Calu3 (cell line): ENCODE results near the gene PROSER3. TPM values are rescaled to one million over a fixed set of nuclear protein-coding genes. Genes with fewer than 3 reads are reported as not detected.

ENCODE experiments used
- BruUV-seq: library from RNA; stranded (reverse); fragments of 400-500 nt; replicated peaks from 2 replicates; lab custom pipeline; 2021; lab: Mats Ljungman, UMichigan
- CTCF ChIA-PET: fragments of 300-600 bp; sonication (Branson Sonifier 250); formaldehyde crosslinking; loops from one replicate; lab custom pipeline; 2022; ENCODE audit warnings: antibody characterized with exemption; lab: Charles Lee
- DNase-seq: peaks from one replicate; pipeline ENCODE4 v3.0.0; 2022
- H3K27ac Mint-ChIP-seq: one replicate; pipeline ENCODE4 v1.8.0; 2022; ENCODE audit warnings: mixed read lengths; ENCODE audit not compliant: unreplicated experiment
- H3K27me3 Mint-ChIP-seq: one replicate; pipeline ENCODE4 v1.8.0; 2022; ENCODE audit warnings: mixed read lengths; ENCODE audit not compliant: unreplicated experiment
- H3K36me3 Mint-ChIP-seq: one replicate; pipeline ENCODE4 v1.8.0; 2022; ENCODE audit warnings: mild to moderate bottlenecking, moderate library complexity, mixed read lengths; ENCODE audit not compliant: insufficient read depth, unreplicated experiment
- H3K4me1 Mint-ChIP-seq: one replicate; pipeline ENCODE4 v1.8.0; 2022; ENCODE audit warnings: mild to moderate bottlenecking, low read depth, mixed read lengths; ENCODE audit not compliant: unreplicated experiment
- H3K4me3 Mint-ChIP-seq: one replicate; pipeline ENCODE4 v1.8.0; 2022; ENCODE audit warnings: mild to moderate bottlenecking, low read depth, moderate library complexity, mixed read lengths; ENCODE audit not compliant: unreplicated experiment
- H3K9me3 Mint-ChIP-seq: one replicate; pipeline ENCODE4 v1.8.0; 2022; ENCODE audit warnings: low read depth, mixed read lengths; ENCODE audit not compliant: unreplicated experiment
- CTCF ChIP-seq: fragments of 200-600 bp; IDR thresholded peaks from one replicate; pipeline ENCODE4 v1.8.0; 2022; ENCODE audit warnings: antibody characterized with exemption; ENCODE audit not compliant: unreplicated experiment
- intact Hi-C: fragments of 100-400 bp; cut with micrococcal nuclease; formaldehyde crosslinking; loops from one replicate; pipeline ENCODE4 v1.10.0; 2022; ENCODE audit not compliant: unreplicated experiment
- total RNA-seq: library from RNA; stranded (reverse); gene quantifications from 2 replicates; pipeline ENCODE4 v1.2.3, GENCODE V29; 2022

Gene PROSER3
- total RNA-seq, 1 experiment from 2014 or later, result 70.7 TPM

GRCh38 chr19:35739275-35740107 is 18.5 kb upstream of the PROSER3 start:
- intact Hi-C loops, result loop anchor here (10.0 kb wide), 1 partner anchor 195 kb away; the partner anchor contains the start of gene LRFN3
- TF ChIP-seq CTCF, result no peak
- DNase-seq, result no peak
- peak overlapping the region; percentile 97 for H3K4me3 Mint-ChIP-seq
- peaks cover 13% of the 10 kb centered on the region for H3K4me1 Mint-ChIP-seq
- BruUV-seq, result no TSS peak
- H3K36me3 Mint-ChIP-seq, result peaks cover 77% of the 10 kb centered on the region
- CTCF ChIA-PET, result interaction anchor here (1.3 to 1.4 kb wide), 2 partner anchors 21 to 80 kb away, joined by 3 read pairs; no protein-coding TSS in a partner anchor
- no peaks in the 10 kb centered on the region for H3K9me3 Mint-ChIP-seq
- peak overlapping the region; percentile 72 for H3K27ac Mint-ChIP-seq
- H3K27me3 Mint-ChIP-seq, result no peaks in the 10 kb centered on the region

DNA sequence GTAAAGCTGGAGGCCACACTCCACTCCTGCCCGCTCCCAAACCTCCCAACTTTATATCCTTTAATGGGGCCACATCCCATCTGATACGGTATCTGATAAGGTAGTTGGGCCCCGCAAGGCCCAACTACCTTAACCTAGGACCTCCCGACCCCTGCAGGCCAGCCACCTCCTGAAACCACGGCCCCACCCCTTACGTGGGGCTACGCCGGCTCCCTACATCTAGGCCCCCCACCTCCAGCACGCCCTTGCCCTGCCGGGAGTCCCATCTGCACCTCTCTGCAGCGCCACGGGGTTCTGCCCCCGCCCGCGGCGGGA is 17.9 kb upstream of the PROSER3 start:
- peak overlapping the region; percentile 97 for H3K4me3 Mint-ChIP-seq
- peak overlapping the region; percentile 89 for H3K27ac Mint-ChIP-seq
- BruUV-seq, result no TSS peak
- intact Hi-C loops, result loop anchor here (10.0 kb wide), 1 partner anchor 195 kb away; the partner anchor contains the start of gene LRFN3
- H3K36me3 Mint-ChIP-seq, result peaks cover 77% of the 10 kb centered on the region
- no peak for DNase-seq
- peaks cover 15% of the 10 kb centered on the region for H3K4me1 Mint-ChIP-seq
- H3K9me3 Mint-ChIP-seq, result no peaks in the 10 kb centered on the region
- CTCF ChIA-PET, result interaction anchor here (1.0 to 1.4 kb wide), 3 partner anchors 21 to 92 kb away, joined by 3 to 5 read pairs (median 3); partner anchors contain the start of gene COX6B1
- no peak for TF ChIP-seq CTCF
- H3K27me3 Mint-ChIP-seq, result no peaks in the 10 kb centered on the region

GRCh38 chr19:35740423-35741202 is 17.4 kb upstream of the PROSER3 start:
- Mint-ChIP-seq H3K27me3 (no peaks in the 10 kb centered on the region), H3K4me3 (peak overlapping the region; percentile 97), H3K27ac (peak overlapping the region; percentile 89), H3K4me1 (peaks cover 20% of the 10 kb centered on the region), H3K9me3 (no peaks in the 10 kb centered on the region), H3K36me3 (peaks cover 79% of the 10 kb centered on the region)
- no peak for TF ChIP-seq CTCF
- DNase-seq, result peak; percentile 99
- intact Hi-C loops, result loop anchor here (10.0 kb wide), 1 partner anchor 194 kb away; the partner anchor contains the start of gene LRFN3
- CTCF ChIA-PET, result interaction anchor here (0.8 to 1.4 kb wide), 4 partner anchors 22 to 139 kb away, joined by 3 to 5 read pairs (median 3); partner anchors contain the start of gene COX6B1
- BruUV-seq, result no TSS peak

DNA sequence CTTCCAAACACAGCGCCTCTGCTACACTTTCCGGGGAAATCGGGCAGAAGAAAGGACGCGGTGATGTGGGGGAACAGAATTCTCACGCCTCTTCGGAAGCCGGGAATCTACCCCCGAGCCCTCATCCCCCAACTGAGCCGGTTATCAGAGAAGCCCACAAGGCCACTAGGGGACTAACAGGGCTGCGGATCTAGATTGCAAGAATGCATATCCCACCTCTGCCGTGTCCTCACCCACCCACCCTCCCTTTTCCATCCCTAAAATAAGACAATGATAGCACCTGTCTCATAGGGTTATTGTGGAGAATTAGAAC is 16.8 kb upstream of the PROSER3 start:
- Mint-ChIP-seq H3K27me3 (no peaks in the 10 kb centered on the region), H3K9me3 (no peaks in the 10 kb centered on the region), H3K4me3 (peak overlapping the region; percentile 97), H3K36me3 (peaks cover 80% of the 10 kb centered on the region), H3K27ac (peak overlapping the region; percentile 89), H3K4me1 (peaks cover 25% of the 10 kb centered on the region)
- CTCF ChIA-PET, result interaction anchor here (0.8 to 1.4 kb wide), 4 partner anchors 22 to 139 kb away, joined by 3 to 5 read pairs (median 3); partner anchors contain the start of gene COX6B1
- no peak for DNase-seq
- intact Hi-C loops, result loop anchor here (10.0 kb wide), 1 partner anchor 194 kb away; the partner anchor contains the start of gene LRFN3
- TF ChIP-seq CTCF, result peak; percentile 26
- BruUV-seq, result no TSS peak
